Loucy (cell line): ENCODE results near the gene ARID1B.

Experiments used
- H2AFZ ChIP-seq: fragments of 200-600 bp; sonication (generic); 2 replicates; pipeline ENCODE4 v1.6.0; 2016; ENCODE audit warnings: antibody characterized with exemption, mild to moderate bottlenecking, low read length, moderate library complexity
- H3F3A ChIP-seq: fragments of 200-600 bp; 2 replicates; pipeline ENCODE4 v1.6.0; 2016; ENCODE audit warnings: antibody characterized with exemption, low read depth, mild to moderate bottlenecking
- H3K27me3 ChIP-seq: fragments of 200-600 bp; sonication (generic); 2 replicates; pipeline ENCODE4 v1.6.1; 2014; ENCODE audit warnings: low read length, mild to moderate bottlenecking; ENCODE audit not compliant: insufficient read depth, poor library complexity, severe bottlenecking
- H3K36me3 ChIP-seq: fragments of 200-600 bp; sonication (generic); 2 replicates; pipeline ENCODE4 v1.6.1; 2016; ENCODE audit warnings: low read length; ENCODE audit not compliant: insufficient read depth
- H3K4me1 ChIP-seq: fragments of 200-600 bp; sonication (generic); 2 replicates; pipeline ENCODE4 v1.5.1; 2014; ENCODE audit warnings: low read length, mild to moderate bottlenecking; ENCODE audit not compliant: insufficient read depth, poor library complexity, severe bottlenecking
- H3K4me2 ChIP-seq: fragments of 200-600 bp; sonication (generic); 2 replicates; pipeline ENCODE4 v1.6.0; 2014; ENCODE audit warnings: antibody characterized with exemption, low read length, low read depth, mild to moderate bottlenecking; ENCODE audit not compliant: poor library complexity, severe bottlenecking
- H3K4me3 ChIP-seq: fragments of 200-600 bp; sonication (generic); 2 replicates; pipeline ENCODE4 v1.5.1; 2014; ENCODE audit warnings: low read length, mild to moderate bottlenecking, mixed read lengths; ENCODE audit not compliant: poor library complexity, severe bottlenecking
- H3K79me2 ChIP-seq: fragments of 200-600 bp; sonication (generic); 2 replicates; pipeline ENCODE4 v1.6.1; 2014; ENCODE audit warnings: low read length; ENCODE audit not compliant: insufficient read depth
- H3K9ac ChIP-seq: fragments of 200-600 bp; sonication (generic); 2 replicates; pipeline ENCODE4 v1.6.0; 2014; ENCODE audit warnings: mild to moderate bottlenecking, low read depth, low read length, moderate library complexity; ENCODE audit not compliant: poor library complexity, severe bottlenecking
- H3K9me2 ChIP-seq: fragments of 200-600 bp; sonication (generic); replicated peaks from 2 replicates; pipeline ENCODE4 v1.6.1; 2016; ENCODE audit warnings: low read depth, low read length, mixed read lengths
- H3K9me3 ChIP-seq: fragments of 200-600 bp; sonication (generic); 2 replicates; pipeline ENCODE4 v1.6.1; 2014; ENCODE audit warnings: mild to moderate bottlenecking, antibody characterized with exemption, low read length, low read depth; ENCODE audit not compliant: insufficient read depth
- H4K20me1 ChIP-seq: fragments of 200-600 bp; sonication (generic); 2 replicates; pipeline ENCODE4 v1.6.0; 2014; ENCODE audit warnings: antibody characterized with exemption, low read length, mild to moderate bottlenecking; ENCODE audit not compliant: insufficient read depth, poor library complexity, severe bottlenecking
- EZH2phosphoT487 ChIP-seq: fragments of 200-600 bp; IDR thresholded peaks from 2 replicates; pipeline ENCODE4 v1.6.1; 2018; ENCODE audit warnings: antibody characterized with exemption, mild to moderate bottlenecking, moderate library complexity, borderline replicate concordance
- TF ChIP-seq, protein P1 (sequence below): fragments of 200-600 bp; sonication (generic); conservative IDR thresholded peaks from 2 replicates; pipeline ENCODE4 v1.5.1; 2014; ENCODE audit warnings: mild to moderate bottlenecking, antibody characterized with exemption, low read length

The ARID1B gene

DNA sequence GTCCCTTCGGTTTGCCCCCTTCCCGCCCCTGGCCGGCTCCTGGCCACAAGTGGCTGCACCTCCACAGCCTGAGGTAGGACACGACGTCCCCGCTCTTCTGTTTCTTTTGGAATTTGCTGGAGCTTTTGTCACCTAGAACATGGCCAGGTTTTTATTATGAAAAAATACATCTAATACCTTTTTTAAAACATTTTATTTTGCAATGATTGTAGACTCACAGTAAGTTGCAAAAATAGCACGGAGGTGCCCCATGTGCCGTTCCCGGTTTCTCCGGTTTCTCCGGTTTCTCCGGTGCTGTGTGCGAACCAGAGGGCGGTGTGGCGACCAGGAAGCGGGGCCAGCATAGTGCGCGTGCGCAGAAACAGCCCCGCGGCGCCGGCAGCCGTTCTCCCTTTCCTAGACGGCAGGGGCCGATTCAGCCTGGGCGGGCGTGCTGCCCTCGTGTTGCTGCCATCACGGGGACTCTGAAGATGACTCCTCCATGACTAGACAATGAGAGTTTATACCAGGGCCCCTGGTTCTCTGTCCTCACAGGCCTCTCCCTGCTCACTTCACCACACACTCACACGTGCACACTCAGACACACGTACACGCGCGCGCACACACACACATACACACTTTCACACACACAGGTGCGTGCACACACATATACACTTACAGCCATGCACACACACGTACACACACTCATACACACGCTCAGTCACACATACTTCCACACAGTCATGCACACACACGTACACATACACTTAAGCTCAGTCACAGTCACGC lies 444.1 kb downstream of the ARID1B start:
- H3F3A ChIP-seq = no peaks in the 10 kb centered on the region
- peak overlapping the region; percentile 95 for H3K4me3 ChIP-seq
- no peaks in the 10 kb centered on the region for H3K9me2 ChIP-seq
- H3K36me3 ChIP-seq = no peaks in the 10 kb centered on the region
- no peaks in the 10 kb centered on the region for H3K9me3 ChIP-seq
- TF ChIP-seq, protein P1, sequence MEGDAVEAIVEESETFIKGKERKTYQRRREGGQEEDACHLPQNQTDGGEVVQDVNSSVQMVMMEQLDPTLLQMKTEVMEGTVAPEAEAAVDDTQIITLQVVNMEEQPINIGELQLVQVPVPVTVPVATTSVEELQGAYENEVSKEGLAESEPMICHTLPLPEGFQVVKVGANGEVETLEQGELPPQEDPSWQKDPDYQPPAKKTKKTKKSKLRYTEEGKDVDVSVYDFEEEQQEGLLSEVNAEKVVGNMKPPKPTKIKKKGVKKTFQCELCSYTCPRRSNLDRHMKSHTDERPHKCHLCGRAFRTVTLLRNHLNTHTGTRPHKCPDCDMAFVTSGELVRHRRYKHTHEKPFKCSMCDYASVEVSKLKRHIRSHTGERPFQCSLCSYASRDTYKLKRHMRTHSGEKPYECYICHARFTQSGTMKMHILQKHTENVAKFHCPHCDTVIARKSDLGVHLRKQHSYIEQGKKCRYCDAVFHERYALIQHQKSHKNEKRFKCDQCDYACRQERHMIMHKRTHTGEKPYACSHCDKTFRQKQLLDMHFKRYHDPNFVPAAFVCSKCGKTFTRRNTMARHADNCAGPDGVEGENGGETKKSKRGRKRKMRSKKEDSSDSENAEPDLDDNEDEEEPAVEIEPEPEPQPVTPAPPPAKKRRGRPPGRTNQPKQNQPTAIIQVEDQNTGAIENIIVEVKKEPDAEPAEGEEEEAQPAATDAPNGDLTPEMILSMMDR = 0 out of 2 replicates have a peak, but pooled peaks have one; percentile 24
- TF ChIP-seq EZH2phosphoT487 = no peak
- no peaks in the 10 kb centered on the region for H4K20me1 ChIP-seq
- peak overlapping the region; percentile 89 for H2AFZ ChIP-seq
- H3K27me3 ChIP-seq = no peaks in the 10 kb centered on the region
- peaks cover 34% of the 10 kb centered on the region for H3K4me1 ChIP-seq
- H3K4me2 ChIP-seq = peak overlapping the region; percentile 77
- peaks cover 7% of the 10 kb centered on the region; the same call in 1 of the 2 replicates for H3K79me2 ChIP-seq
- H3K9ac ChIP-seq = peak overlapping the region; percentile 96

DNA sequence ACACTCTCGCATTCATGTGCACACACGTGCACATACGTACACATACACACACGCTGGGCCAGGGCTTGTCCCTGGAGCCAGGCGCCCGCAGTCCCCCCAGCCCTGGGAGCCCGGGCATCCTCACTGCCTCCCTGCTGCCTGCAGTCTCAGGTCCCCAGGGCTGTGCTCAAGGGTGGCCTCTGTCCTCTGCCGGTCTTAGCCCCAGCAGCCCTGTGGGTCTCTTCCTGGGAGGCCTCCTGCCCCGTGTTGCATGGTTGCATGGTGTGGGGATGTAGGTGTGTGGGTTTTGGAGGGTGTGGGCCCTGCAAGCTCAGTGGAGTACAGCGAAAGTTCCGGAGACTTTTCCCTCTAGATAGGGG lies 444.6 kb downstream of the ARID1B start:
- peak overlapping the region; percentile 89 for H2AFZ ChIP-seq
- peaks cover 34% of the 10 kb centered on the region for H3K4me1 ChIP-seq
- no peaks in the 10 kb centered on the region for H3K9me2 ChIP-seq
- H3K36me3 ChIP-seq = no peaks in the 10 kb centered on the region
- no peaks in the 10 kb centered on the region for H3F3A ChIP-seq
- H3K27me3 ChIP-seq = no peaks in the 10 kb centered on the region
- H3K4me3 ChIP-seq = peak overlapping the region; percentile 95
- H3K9ac ChIP-seq = peak overlapping the region; percentile 96
- no peaks in the 10 kb centered on the region for H3K9me3 ChIP-seq
- peaks cover 7% of the 10 kb centered on the region; the same call in 1 of the 2 replicates for H3K79me2 ChIP-seq
- TF ChIP-seq, protein P1 = no peak
- TF ChIP-seq EZH2phosphoT487 = no peak
- H3K4me2 ChIP-seq = peak overlapping the region; percentile 77
- H4K20me1 ChIP-seq = no peaks in the 10 kb centered on the region

DNA sequence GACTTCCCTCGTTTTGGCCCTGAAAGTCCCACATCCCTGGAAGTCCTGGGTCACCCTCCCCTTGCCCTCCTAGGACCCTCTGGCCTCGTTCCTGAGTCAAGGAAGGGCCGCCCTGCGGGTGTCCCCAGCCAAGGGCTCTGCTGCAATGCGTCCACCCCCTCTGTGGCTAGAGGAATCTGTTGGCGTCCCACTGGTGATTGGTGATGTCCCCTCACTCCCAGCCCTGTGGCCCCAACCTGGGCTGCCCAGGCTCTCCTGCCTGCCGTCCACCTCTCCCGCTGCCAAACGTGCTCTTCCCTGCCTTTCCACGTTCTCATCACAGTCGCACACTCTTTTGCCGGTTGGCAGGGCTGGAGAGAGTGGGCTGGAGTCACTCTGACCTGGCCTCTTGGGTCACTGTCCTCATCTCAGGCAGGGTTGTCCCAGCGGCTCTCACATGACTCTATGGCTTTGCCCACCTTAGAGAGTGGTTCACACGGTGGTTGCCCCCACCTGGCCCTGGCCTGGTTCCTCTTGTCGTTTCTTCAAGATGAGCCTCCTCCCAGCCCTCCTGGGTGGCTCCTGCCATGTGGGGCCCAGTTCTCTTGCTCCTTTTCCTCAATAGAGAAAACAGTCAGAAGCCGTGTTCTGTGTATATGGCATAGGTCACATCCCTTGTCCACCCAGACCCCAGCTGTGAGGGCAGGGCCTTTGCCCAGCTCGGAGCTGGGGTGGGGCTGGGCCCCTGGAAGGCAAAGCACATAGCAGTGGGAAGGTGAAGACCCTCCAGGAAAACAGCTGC lies 445.2 kb downstream of the ARID1B start:
- no peak for TF ChIP-seq EZH2phosphoT487
- TF ChIP-seq, protein P1 = no peak
- Histone ChIP-seq H3K9ac (peak overlapping the region; percentile 96), H3K4me2 (peak overlapping the region; percentile 77), H3K27me3 (no peaks in the 10 kb centered on the region), H3K4me3 (peak overlapping the region; percentile 95), H3K79me2 (peaks cover 7% of the 10 kb centered on the region; the same call in 1 of the 2 replicates), H3K9me3 (no peaks in the 10 kb centered on the region), H4K20me1 (no peaks in the 10 kb centered on the region), H3K4me1 (peaks cover 34% of the 10 kb centered on the region), H2AFZ (peak overlapping the region; percentile 40), H3K36me3 (no peaks in the 10 kb centered on the region), H3F3A (no peaks in the 10 kb centered on the region), H3K9me2 (no peaks in the 10 kb centered on the region)
